GM10266 (cell line): ENCODE data around the gene TMOD1.

Experiments
- DNase-seq: peaks from one replicate; pipeline ENCODE4 v3.0.0; 2012; ENCODE audit errors: extremely low spot score
- CTCF ChIP-seq: IDR thresholded peaks from 2 replicates; pipeline ENCODE4 v1.5.1; 2012; ENCODE audit warnings: mild to moderate bottlenecking, low read depth; ENCODE audit not compliant: control insufficient read depth, insufficient read depth; ENCODE audit errors: missing control alignments

Gene TMOD1

DNA sequence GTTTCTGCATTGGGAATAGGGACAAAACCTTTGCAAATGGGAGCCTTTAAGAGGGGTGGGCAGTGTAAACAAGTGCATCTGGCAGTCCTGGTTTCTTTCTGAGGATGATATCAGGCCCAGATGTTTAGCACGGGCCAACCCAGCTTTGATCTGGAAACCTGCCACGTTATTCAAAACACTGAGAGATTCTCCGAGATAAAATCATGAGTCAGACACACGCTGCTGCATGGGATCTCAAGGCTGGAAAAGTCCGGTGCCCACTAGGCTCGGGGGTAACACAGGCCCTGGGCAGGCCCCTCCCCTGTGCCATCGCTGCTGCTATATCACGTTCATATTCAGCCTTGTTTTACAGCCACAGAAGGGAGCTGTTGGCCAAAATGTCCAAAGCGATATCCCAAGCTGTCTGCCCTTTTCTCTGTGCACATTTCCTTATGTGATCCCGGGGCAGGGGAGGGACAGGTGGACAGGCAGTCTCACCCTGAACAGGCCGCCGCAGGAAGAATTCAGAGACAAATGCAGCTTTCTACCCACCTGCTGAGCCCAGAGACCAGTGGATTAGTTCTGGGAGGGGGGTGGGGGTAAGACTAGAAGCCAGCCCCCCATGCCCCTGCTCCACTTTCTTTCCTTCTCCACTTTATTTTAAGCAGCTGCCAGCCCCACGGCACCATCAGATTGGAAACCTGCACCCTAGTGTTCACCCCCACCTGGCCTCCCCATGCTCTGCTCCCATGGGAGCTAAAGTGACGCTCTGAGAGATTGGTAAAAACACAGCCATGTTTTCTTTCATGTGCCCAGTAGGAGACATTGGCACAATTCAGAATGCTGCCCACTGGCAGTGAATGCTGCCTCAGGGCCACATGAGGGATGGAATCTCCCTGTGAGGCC, 63.1 kb downstream of the TMOD1 start:
- TF ChIP-seq CTCF, result no peak
- no peak for DNase-seq

DNA sequence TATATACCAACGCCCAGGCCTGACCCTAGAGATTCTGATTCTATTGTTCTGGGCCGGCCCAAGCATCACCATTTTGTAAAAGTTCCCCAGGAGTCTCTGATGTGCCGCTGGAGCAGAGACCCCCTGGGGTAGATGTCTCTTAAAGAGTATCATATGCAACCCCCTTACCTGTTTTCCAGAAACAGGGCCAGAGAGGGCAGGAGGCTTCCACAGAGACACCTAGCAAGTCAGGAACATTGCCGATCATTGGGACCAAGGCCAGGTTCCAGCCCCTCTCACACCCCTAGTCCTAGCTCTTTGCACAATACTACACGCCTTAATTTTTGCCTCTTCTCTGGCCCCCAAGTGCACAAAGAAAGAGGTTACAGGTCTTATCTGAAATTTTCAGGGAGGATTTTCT, 63.8 kb downstream of the TMOD1 start:
- DNase-seq, result no peak
- TF ChIP-seq CTCF, result no peak

DNA sequence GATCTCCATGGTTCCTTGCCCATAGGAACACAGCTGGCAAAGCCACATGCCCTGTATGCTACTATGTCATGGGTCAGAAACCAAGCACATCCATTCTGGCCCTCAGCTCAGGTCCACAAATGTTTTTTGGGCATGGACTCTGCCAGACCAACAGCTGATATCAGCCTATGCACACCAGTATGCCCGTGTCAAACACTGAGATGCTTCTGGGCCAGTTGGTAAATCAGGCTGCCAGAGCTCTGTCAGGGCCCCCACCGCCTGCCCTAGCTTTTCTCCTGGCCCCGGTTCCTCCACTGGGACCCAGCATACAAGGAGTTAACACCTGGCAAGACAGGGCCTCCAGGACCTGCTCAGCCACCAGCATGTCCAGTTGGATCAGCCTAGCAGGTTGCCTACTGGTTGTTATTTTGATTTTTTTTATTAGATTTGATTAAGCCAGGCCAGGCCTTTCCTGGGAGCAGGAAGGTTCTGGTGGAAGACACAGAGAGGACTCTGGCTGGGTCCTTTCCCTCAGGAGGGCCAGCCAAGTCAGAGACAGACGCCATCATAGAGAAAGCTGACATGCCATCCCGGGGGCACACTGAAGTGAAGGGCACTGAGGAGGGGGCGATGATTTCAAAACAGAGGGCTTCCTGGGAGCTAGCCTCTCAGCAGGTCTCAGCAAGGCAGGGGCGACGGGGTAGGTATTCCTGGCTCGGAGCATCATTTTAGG, 65.9 kb downstream of the TMOD1 start:
- no peak for DNase-seq
- TF ChIP-seq CTCF, result no peak

DNA sequence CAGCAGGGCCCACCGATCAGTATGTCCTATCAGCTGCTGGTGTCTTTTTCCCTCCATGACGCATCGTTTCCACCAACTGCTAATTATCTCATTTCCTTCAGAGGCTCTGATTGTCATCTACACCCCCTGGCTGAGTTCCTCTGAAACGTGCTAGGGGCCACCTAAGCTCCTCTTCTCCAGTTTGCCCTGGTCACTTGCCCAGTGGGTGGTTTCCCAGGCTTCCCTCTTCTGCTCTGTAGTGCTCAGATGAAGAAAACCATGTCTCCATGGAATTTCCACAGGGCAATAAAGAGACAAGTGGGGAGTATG, 66.4 kb downstream of the TMOD1 start:
- DNase-seq, result no peak
- TF ChIP-seq CTCF, result no peak

DNA sequence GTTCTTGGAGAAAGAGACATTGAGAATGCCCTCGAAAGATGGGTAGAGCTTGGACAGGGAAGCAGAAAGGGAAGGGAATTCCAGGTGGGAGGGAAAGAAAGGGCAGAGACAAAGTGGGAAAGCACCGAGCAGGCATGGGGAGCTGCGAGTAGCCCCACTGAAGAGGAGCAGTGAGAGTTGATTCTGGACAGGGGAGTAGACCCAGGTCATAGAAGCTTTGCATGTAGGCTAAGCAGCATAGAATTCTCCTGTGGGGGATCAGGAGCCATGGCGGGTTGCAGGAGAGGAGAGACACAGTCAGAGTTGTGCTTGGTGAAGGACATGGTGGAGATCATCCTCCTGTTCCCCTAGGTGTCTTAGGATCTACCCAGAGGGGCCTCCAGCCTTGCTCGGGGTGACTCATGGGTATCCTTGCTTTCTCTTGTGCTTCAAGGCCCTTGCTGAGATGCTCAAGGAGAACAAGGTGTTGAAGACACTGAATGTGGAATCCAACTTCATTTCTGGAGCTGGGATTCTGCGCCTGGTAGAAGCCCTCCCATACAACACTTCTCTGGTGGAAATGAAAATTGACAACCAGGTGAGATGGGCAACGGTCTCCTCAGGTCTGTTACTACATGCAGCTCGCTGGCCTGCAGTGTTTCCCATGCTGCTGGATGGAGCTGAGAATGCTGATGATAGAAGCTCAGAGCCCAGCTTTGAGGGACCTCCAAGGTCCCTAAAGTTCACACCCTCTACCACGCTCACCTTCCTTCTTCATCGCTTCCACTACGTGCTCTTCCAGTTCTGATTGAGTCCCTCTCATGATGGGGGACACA, 67.2 kb downstream of the TMOD1 start:
- no peak for TF ChIP-seq CTCF
- no peak for DNase-seq

DNA sequence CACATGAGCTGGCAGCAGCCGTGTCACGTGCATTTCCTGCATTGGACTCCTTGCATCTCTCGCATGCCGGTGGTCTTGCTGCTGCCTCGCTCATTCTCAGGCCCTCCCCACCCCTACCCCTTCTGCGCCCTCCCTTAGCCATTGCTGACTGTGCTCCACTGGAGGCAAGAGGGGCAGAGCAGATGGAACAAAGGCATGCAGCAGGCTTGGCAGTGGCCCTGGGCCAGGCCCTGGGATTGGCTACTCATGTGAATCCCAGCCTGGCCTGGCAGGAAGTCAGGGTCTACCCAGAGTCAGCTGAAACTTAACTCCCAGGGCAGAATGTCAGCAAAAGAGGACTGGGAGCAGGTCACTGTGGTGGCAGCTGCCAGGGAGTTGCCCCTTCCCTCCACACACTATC, 69.4 kb downstream of the TMOD1 start:
- DNase-seq, result no peak
- no peak for TF ChIP-seq CTCF
